HEK293 (cell line): ENCODE measurements around the gene PHETA1.

Source experiments
- IKZF3 ChIP-seq: fragments of 450-650 bp; IDR thresholded peaks from 2 replicates; pipeline ENCODE4 v1.5.0; 2018; ENCODE audit warnings: missing biosample characterization, mild to moderate bottlenecking, missing genetic modification characterization, moderate library complexity
- ZFP69B ChIP-seq: fragments of 450-650 bp; formaldehyde crosslinking; IDR thresholded peaks from 2 replicates; pipeline ENCODE4 v1.5.1; 2016; ENCODE audit warnings: missing biosample characterization, missing genetic modification characterization
- ZNF274 ChIP-seq, 2 experiments: fragments of 200-500 bp in 1 of 2; fragments of 450-650 bp in 1 of 2; sonication (Bioruptor generic) in 1 of 2; formaldehyde crosslinking in 1 of 2; IDR thresholded peaks; 2 replicates each; pipeline versions ENCODE4 v1.5.1 to v1.6.1; 2014 to 2016; ENCODE audit warnings: borderline replicate concordance in 1 of 2, inconsistent platforms in 1 of 2, low read length in 1 of 2, missing biosample characterization in 1 of 2, missing genetic modification characterization in 1 of 2
- TF ChIP-seq, protein P1 (sequence below): fragments of 450-650 bp; formaldehyde crosslinking; IDR thresholded peaks from 2 replicates; pipeline ENCODE4 v1.5.1; 2016; ENCODE audit warnings: missing biosample characterization, missing genetic modification characterization
- TF ChIP-seq, protein P2 (sequence below): fragments of 450-650 bp; formaldehyde crosslinking; IDR thresholded peaks from 2 replicates; pipeline ENCODE4 v1.5.1; 2016; ENCODE audit warnings: missing biosample characterization, missing genetic modification characterization, low read depth

DNA sequence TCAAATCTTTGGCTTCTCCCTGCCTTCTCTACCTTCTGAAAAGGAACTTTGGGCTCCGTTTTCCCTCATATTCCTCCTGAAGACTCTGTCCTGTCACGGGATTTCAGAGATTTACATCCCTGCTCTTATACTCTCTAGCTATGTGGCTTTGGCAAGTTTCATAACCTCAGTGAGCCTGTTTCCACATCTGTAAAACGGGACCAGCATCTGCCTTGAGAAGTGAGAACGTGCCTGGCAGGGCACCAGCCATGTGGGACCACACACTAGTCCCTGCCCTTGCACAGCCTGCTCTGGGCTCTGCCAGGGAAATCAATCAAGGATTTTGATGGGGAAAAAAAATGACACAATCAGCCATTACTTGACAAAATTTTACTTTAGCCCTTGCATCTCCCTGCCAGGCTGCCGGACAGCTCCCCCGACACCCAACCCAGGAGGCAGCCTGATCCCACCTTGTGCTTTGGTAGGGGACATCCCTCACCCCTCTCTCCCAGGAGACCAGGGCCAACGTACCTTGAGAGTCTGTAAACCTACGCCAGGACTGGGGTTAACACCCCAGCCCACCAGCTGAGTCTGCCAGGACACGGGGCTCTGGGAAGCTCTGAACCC is 8.5 kb downstream of the PHETA1 start:
- TF ChIP-seq ZFP69B (tag by site-specific recombination), result no peak
- TF ChIP-seq, protein P1, sequence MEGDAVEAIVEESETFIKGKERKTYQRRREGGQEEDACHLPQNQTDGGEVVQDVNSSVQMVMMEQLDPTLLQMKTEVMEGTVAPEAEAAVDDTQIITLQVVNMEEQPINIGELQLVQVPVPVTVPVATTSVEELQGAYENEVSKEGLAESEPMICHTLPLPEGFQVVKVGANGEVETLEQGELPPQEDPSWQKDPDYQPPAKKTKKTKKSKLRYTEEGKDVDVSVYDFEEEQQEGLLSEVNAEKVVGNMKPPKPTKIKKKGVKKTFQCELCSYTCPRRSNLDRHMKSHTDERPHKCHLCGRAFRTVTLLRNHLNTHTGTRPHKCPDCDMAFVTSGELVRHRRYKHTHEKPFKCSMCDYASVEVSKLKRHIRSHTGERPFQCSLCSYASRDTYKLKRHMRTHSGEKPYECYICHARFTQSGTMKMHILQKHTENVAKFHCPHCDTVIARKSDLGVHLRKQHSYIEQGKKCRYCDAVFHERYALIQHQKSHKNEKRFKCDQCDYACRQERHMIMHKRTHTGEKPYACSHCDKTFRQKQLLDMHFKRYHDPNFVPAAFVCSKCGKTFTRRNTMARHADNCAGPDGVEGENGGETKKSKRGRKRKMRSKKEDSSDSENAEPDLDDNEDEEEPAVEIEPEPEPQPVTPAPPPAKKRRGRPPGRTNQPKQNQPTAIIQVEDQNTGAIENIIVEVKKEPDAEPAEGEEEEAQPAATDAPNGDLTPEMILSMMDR, result no peak
- TF ChIP-seq ZNF274 (IDR thresholded peaks at IDR 0.05; ENCODE audit: low read length), result no peak
- no peak for TF ChIP-seq ZNF274 (tag by site-specific recombination; IDR thresholded peaks at IDR 0.05; ENCODE audit: borderline replicate concordance)
- TF ChIP-seq, protein P2, sequence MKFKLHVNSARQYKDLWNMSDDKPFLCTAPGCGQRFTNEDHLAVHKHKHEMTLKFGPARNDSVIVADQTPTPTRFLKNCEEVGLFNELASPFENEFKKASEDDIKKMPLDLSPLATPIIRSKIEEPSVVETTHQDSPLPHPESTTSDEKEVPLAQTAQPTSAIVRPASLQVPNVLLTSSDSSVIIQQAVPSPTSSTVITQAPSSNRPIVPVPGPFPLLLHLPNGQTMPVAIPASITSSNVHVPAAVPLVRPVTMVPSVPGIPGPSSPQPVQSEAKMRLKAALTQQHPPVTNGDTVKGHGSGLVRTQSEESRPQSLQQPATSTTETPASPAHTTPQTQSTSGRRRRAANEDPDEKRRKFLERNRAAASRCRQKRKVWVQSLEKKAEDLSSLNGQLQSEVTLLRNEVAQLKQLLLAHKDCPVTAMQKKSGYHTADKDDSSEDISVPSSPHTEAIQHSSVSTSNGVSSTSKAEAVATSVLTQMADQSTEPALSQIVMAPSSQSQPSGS, result no peak
- TF ChIP-seq IKZF3, result no peak
